ENCODE measurements around the gene NR4A1. TPM values are rescaled to one million over a fixed set of nuclear protein-coding genes. Genes with fewer than 3 reads are reported as not detected.
A peak's percentile ranks its signal among the peaks of the same experiment; 100 is the strongest.

The NR4A1 gene
- total and polyA plus RNA-seq, 9 of the 15 experiments (the other 6 are each of a cell fraction or from before 2014, with no cell fraction given) = 0.07 to 4.7 (median 1.9) TPM; not detected in 1

DNA sequence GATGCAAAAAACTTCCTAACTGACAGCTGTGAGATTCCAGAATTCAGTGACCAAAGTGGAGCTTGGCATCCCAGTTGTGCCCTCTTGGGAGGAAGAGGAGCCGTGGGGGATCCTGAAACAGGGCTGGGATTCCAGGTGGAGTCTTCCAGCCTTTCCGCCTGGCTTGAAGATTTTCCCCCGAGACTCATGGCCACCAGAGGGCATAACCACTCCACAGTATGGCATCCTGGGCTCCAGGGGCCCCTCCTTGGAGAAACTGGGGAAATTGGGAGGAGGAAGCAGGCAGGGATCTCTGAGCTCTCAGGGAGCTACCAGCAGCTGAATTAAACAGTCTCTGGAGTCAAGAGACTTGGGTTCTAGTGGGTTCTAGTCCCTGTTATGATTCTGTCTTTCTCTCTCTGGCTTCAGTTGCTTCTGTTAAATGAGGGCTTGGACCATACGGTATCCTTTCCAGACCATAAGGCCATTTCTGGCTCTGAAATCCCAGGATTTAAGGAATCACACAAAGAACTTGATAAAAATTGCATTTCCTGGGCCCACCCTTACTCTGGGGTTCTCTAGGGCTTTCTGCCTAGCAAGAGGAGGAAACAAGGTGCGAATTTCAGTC lies 47.1 kb upstream of the NR4A1 start (continued):
- TF ChIP-seq, protein P1, sequence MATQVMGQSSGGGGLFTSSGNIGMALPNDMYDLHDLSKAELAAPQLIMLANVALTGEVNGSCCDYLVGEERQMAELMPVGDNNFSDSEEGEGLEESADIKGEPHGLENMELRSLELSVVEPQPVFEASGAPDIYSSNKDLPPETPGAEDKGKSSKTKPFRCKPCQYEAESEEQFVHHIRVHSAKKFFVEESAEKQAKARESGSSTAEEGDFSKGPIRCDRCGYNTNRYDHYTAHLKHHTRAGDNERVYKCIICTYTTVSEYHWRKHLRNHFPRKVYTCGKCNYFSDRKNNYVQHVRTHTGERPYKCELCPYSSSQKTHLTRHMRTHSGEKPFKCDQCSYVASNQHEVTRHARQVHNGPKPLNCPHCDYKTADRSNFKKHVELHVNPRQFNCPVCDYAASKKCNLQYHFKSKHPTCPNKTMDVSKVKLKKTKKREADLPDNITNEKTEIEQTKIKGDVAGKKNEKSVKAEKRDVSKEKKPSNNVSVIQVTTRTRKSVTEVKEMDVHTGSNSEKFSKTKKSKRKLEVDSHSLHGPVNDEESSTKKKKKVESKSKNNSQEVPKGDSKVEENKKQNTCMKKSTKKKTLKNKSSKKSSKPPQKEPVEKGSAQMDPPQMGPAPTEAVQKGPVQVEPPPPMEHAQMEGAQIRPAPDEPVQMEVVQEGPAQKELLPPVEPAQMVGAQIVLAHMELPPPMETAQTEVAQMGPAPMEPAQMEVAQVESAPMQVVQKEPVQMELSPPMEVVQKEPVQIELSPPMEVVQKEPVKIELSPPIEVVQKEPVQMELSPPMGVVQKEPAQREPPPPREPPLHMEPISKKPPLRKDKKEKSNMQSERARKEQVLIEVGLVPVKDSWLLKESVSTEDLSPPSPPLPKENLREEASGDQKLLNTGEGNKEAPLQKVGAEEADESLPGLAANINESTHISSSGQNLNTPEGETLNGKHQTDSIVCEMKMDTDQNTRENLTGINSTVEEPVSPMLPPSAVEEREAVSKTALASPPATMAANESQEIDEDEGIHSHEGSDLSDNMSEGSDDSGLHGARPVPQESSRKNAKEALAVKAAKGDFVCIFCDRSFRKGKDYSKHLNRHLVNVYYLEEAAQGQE (IDR thresholded peaks at IDR 0.05; ENCODE audit: borderline replicate concordance) = peak; percentile 90
- TF ChIP-seq, protein P1 (CRISPR knock-in tag; IDR thresholded peaks at IDR 0.05; ENCODE audit: low read depth) = no peak
- TF ChIP-seq POLR2B (IDR thresholded peaks at IDR 0.05; ENCODE audit: low read depth, partially characterized antibody) (no peak), POLR3G (IDR thresholded peaks at IDR 0.05; ENCODE audit: extremely low read depth, insufficient read length, insufficient replicate concordance) (no peak), RB1 (IDR thresholded peaks at IDR 0.05; ENCODE audit: low read depth) (peak; percentile 29; the same call in 1 of the 2 replicates), SMARCC2 (IDR thresholded peaks at IDR 0.05; ENCODE audit: low read depth) (no peak), HMG20B (CRISPR knock-in tag; IDR thresholded peaks at IDR 0.05) (no peak), MYC (IDR thresholded peaks at IDR 0.05; ENCODE audit: low read depth, low read length) (no peak), MYC (CRISPR knock-in tag; IDR thresholded peaks at IDR 0.05; ENCODE audit: borderline replicate concordance, low read depth) (no peak), FOXK1 (CRISPR knock-in tag; IDR thresholded peaks at IDR 0.05; ENCODE audit: borderline replicate concordance) (no peak), ARID2 (IDR thresholded peaks at IDR 0.05) (peak; percentile 74; the same call in 1 of the 2 replicates)
- TF ChIP-seq, protein P2, sequence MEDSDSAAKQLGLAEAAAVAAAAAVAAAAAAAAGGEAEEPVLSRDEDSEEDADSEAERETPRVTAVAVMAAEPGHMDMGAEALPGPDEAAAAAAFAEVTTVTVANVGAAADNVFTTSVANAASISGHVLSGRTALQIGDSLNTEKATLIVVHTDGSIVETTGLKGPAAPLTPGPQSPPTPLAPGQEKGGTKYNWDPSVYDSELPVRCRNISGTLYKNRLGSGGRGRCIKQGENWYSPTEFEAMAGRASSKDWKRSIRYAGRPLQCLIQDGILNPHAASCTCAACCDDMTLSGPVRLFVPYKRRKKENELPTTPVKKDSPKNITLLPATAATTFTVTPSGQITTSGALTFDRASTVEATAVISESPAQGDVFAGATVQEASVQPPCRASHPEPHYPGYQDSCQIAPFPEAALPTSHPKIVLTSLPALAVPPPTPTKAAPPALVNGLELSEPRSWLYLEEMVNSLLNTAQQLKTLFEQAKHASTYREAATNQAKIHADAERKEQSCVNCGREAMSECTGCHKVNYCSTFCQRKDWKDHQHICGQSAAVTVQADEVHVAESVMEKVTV (CRISPR knock-in tag; IDR thresholded peaks at IDR 0.05) = peak; percentile 89
- TF ChIP-seq, protein P3, sequence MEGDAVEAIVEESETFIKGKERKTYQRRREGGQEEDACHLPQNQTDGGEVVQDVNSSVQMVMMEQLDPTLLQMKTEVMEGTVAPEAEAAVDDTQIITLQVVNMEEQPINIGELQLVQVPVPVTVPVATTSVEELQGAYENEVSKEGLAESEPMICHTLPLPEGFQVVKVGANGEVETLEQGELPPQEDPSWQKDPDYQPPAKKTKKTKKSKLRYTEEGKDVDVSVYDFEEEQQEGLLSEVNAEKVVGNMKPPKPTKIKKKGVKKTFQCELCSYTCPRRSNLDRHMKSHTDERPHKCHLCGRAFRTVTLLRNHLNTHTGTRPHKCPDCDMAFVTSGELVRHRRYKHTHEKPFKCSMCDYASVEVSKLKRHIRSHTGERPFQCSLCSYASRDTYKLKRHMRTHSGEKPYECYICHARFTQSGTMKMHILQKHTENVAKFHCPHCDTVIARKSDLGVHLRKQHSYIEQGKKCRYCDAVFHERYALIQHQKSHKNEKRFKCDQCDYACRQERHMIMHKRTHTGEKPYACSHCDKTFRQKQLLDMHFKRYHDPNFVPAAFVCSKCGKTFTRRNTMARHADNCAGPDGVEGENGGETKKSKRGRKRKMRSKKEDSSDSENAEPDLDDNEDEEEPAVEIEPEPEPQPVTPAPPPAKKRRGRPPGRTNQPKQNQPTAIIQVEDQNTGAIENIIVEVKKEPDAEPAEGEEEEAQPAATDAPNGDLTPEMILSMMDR (IDR thresholded peaks at IDR 0.05 in 2 of 3, conservative IDR thresholded peaks at IDR 0.05 in 1 of 3; ENCODE audit: insufficient read depth in 2 of 3, low read depth in 1 of 3, low read length in 3 of 3) = peak; percentile 75 to 88 (median 81)
- TF ChIP-seq, protein P4, sequence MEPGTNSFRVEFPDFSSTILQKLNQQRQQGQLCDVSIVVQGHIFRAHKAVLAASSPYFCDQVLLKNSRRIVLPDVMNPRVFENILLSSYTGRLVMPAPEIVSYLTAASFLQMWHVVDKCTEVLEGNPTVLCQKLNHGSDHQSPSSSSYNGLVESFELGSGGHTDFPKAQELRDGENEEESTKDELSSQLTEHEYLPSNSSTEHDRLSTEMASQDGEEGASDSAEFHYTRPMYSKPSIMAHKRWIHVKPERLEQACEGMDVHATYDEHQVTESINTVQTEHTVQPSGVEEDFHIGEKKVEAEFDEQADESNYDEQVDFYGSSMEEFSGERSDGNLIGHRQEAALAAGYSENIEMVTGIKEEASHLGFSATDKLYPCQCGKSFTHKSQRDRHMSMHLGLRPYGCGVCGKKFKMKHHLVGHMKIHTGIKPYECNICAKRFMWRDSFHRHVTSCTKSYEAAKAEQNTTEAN (CRISPR knock-in tag; IDR thresholded peaks at IDR 0.05) = no peak

Measured in K562 (cell line).